B cell (primary cell): ENCODE results near the gene PACSIN1. TPM values are rescaled to one million over a fixed set of nuclear protein-coding genes. Genes with fewer than 3 reads are reported as not detected.

Experiments
- ATAC-seq: fragments of 200-7000 bp; cut with Tn5 transposase; one replicate; pipeline ENCODE4 v1.10.0; 2021; ENCODE audit warnings: low read depth, mild to moderate bottlenecking, moderate number of reproducible peaks, moderate library complexity
- CTCF ChIA-PET: fragments of 350-600 bp; sonication (Branson Sonifier 250); formaldehyde crosslinking; loops from one replicate; lab custom pipeline; 2021; ENCODE audit warnings: antibody characterized with exemption, inconsistent platforms; lab: Charles Lee
- POLR2A ChIA-PET: fragments of 350-600 bp; sonication (Branson Sonifier 250); formaldehyde crosslinking; loops from one replicate; lab custom pipeline; 2021; ENCODE audit warnings: antibody characterized with exemption; lab: Charles Lee
- DNase-seq: peaks from one replicate; pipeline ENCODE4 v3.0.0; 2013
- H2AFZ ChIP-seq: 2 replicates; pipeline ENCODE4 v1.6.1; 2012; ENCODE audit warnings: mild to moderate bottlenecking, low read depth, low read length; ENCODE audit not compliant: insufficient read depth, poor library complexity, severe bottlenecking
- H3K27ac ChIP-seq, 2 donors: 1 replicate in 1 of 2; 2 replicates in 1 of 2; pipeline ENCODE4 v1.5.1; 2012 to 2013; ENCODE audit warnings: low read length in 2 of 2, mild to moderate bottlenecking in 2 of 2, moderate library complexity in 1 of 2
- H3K27me3 ChIP-seq, 4 experiments: fragments of 200-600 bp in 1 of 4; sonication (generic) in 1 of 4; replicated peaks in 1 of 4; 1 replicate in 2 of 4; 2 replicates in 2 of 4; pipeline versions ENCODE4 v1.6.1 to v1.7.0; 2013 to 2016; ENCODE audit warnings: low read length in 3 of 4, mild to moderate bottlenecking in 2 of 4, mixed read lengths in 1 of 4, moderate library complexity in 1 of 4; ENCODE audit not compliant: insufficient read depth in 4 of 4, control insufficient read depth in 3 of 4; ENCODE audit errors: control extremely low read depth in 1 of 4
- H3K36me3 ChIP-seq, 2 experiments: replicated peaks in 1 of 2; 1 replicate in 1 of 2; 2 replicates in 1 of 2; pipeline versions ENCODE4 v1.6.1 to v1.7.1; 2013; ENCODE audit warnings: low read length in 1 of 2; ENCODE audit not compliant: insufficient read depth in 2 of 2, control insufficient read depth in 1 of 2; ENCODE audit errors: control extremely low read depth in 1 of 2, extremely low read depth in 1 of 2
- H3K4me1 ChIP-seq, 2 donors: fragments of 200-600 bp in 1 of 2; sonication (generic) in 1 of 2; 1 replicate in 1 of 2; 2 replicates in 1 of 2; pipeline versions ENCODE4 v1.5.1 to v1.6.1; 2013 to 2017; ENCODE audit warnings: low read length in 2 of 2; ENCODE audit not compliant: control insufficient read depth in 2 of 2, insufficient read depth in 2 of 2
- H3K4me2 ChIP-seq: replicated peaks from 2 replicates; pipeline ENCODE3; 2012; ENCODE audit warnings: mild to moderate bottlenecking, low read depth, low read length; ENCODE audit not compliant: poor library complexity, severe bottlenecking
- H3K4me3 ChIP-seq, 5 experiments: fragments of 200-600 bp in 1 of 5; sonication (generic) in 1 of 5; 1 replicate in 3 of 5; 2 replicates in 2 of 5; pipeline versions ENCODE4 v1.5.1 to v1.7.0; 2011 to 2016; ENCODE audit warnings: low read length in 4 of 5, mild to moderate bottlenecking in 4 of 5, low read depth in 2 of 5, control low read depth in 1 of 5, moderate library complexity in 1 of 5; ENCODE audit not compliant: insufficient read depth in 1 of 5; ENCODE audit errors: control extremely low read depth in 1 of 5, extremely low read depth in 1 of 5
- H3K79me2 ChIP-seq: fragments of 200-600 bp; sonication (generic); one replicate; pipeline ENCODE4 v1.6.0; 2016; ENCODE audit warnings: low read length; ENCODE audit not compliant: control insufficient read depth, insufficient read depth
- H3K9ac ChIP-seq: fragments of 200-600 bp; sonication (generic); 2 replicates; pipeline ENCODE4 v1.6.1; 2017; ENCODE audit warnings: mild to moderate bottlenecking, low read length, moderate library complexity
- H3K9me3 ChIP-seq, 3 donors: one replicate each; pipeline versions ENCODE4 v1.6.1 to v1.7.1; 2013; ENCODE audit warnings: low read length in 2 of 3; ENCODE audit not compliant: control insufficient read depth in 2 of 3, insufficient read depth in 1 of 3; ENCODE audit errors: control extremely low read depth in 1 of 3
- H4K20me1 ChIP-seq: 2 replicates; pipeline ENCODE4 v1.6.0; 2012; ENCODE audit warnings: mild to moderate bottlenecking, low read length; ENCODE audit not compliant: insufficient read depth, control insufficient read depth, poor library complexity, severe bottlenecking
- H3K27ac Mint-ChIP-seq: one replicate; pipeline ENCODE4 v1.8.0; 2021; ENCODE audit warnings: mixed read lengths
- H3K27me3 Mint-ChIP-seq: one replicate; pipeline ENCODE4 v1.8.0; 2021; ENCODE audit warnings: mixed read lengths
- H3K4me1 Mint-ChIP-seq: one replicate; pipeline ENCODE4 v1.8.0; 2021; ENCODE audit warnings: mixed read lengths
- H3K4me3 Mint-ChIP-seq: one replicate; pipeline ENCODE4 v1.8.0; 2021; ENCODE audit warnings: mixed read lengths
- H3K9me3 Mint-ChIP-seq: one replicate; pipeline ENCODE4 v1.8.0; 2022; ENCODE audit warnings: mixed read lengths; ENCODE audit not compliant: insufficient read depth
- CTCF ChIP-seq: fragments of 200-600 bp; IDR thresholded peaks from one replicate; pipeline ENCODE4 v1.8.0; 2022; ENCODE audit warnings: antibody characterized with exemption, mild to moderate bottlenecking
- EZH2 ChIP-seq: IDR thresholded peaks from 2 replicates; pipeline ENCODE4 v1.6.1; 2012; ENCODE audit warnings: borderline replicate concordance, low read depth, mild to moderate bottlenecking, moderate library complexity, low read length; ENCODE audit not compliant: insufficient read depth, poor library complexity, severe bottlenecking
- WGBS: methylation state at CpG from one replicate; pipeline ENCODE4 v1.1.5; 2013; ENCODE audit warnings: missing lambda C conversion rate; ENCODE audit not compliant: insufficient coverage; 5-methylcytosine and 5-hydroxymethylcytosine counted together
- intact Hi-C: fragments of 100-400 bp; cut with micrococcal nuclease; formaldehyde crosslinking; loops from one replicate; pipeline ENCODE4 v1.10.0; 2022
- polyA plus RNA-seq: library from polyadenylated mRNA; depleted of rRNA; stranded (reverse); fragments of >200 nt; gene quantifications from 2 replicates; pipeline ENCODE4 v1.2.3, GENCODE V29; 2012
- total RNA-seq, 2 donors: library from RNA; stranded (reverse); fragments of 120-200 nt in 1 of 2; gene quantifications; 1 replicate in 1 of 2; 2 replicates in 1 of 2; pipeline versions ENCODE4 v1.2.3 to v1.2.4, GENCODE V29; 2013 to 2022

The PACSIN1 gene
- total and polyA plus RNA-seq, 2 donors (not counting 1 experiment from before 2014, with no cell fraction given), result 0.18 to 0.20 TPM

- CTCF ChIA-PET, result interaction anchor here (0.8 to 8.9 kb wide), 15 partner anchors 8 to 780 kb away, joined by 3 to 178 read pairs (median 5); partner anchors contain the start of gene BLTP3A
- Histone ChIP-seq H3K4me2 (no peak overlapping the region), H3K36me3 (no peaks in the 10 kb centered on the region), H3K4me3 (no peak overlapping the region), H3K79me2 (no peaks in the 10 kb centered on the region), H3K27me3 (peaks cover 0 to 24% (median 7%) of the 10 kb centered on the region in 4 experiments), H3K9me3 (peaks cover 0 to 6% (median 0%) of the 10 kb centered on the region in 3 donors), H4K20me1 (no peaks in the 10 kb centered on the region), H3K27ac (no peak overlapping the region), H3K4me1 (peaks cover 7 to 8% of the 10 kb centered on the region in 2 donors), H3K9ac (no peak overlapping the region), H2AFZ (no peak overlapping the region)
- WGBS, result 91% methylated on average over 3 of the region's 5 CpGs
- TF ChIP-seq CTCF (no peak), EZH2 (no peak)
- Mint-ChIP-seq H3K9me3 (no peaks in the 10 kb centered on the region), H3K27ac (no peak overlapping the region), H3K27me3 (peaks cover 17% of the 10 kb centered on the region), H3K4me3 (no peak overlapping the region), H3K4me1 (peaks cover 8% of the 10 kb centered on the region)
- intact Hi-C loops, result loop anchor here (1.0 kb wide), 1 partner anchor 148 kb away; no protein-coding TSS in a partner anchor
- ATAC-seq, result no peak
- no peak for DNase-seq
- POLR2A ChIA-PET, result no interaction called here
Observed at GRCh38 chr6:34460796-34461507, 4.9 kb upstream of the PACSIN1 start.

GRCh38 chr6:34462010-34462409 is 3.9 kb upstream of the PACSIN1 start:
- H3K27me3 Mint-ChIP-seq, result peaks cover 17% of the 10 kb centered on the region
- Histone ChIP-seq H3K79me2 (no peaks in the 10 kb centered on the region), H3K27me3 (peaks cover 0 to 28% (median 7%) of the 10 kb centered on the region in 4 experiments), H4K20me1 (no peaks in the 10 kb centered on the region), H3K36me3 (no peaks in the 10 kb centered on the region), H3K4me2 (no peak overlapping the region), H3K9ac (no peak overlapping the region), H3K27ac (no peak overlapping the region), H3K4me1 (peaks cover 10 to 13% of the 10 kb centered on the region in 2 donors), H3K4me3 (no peak overlapping the region), H2AFZ (no peak overlapping the region), H3K9me3 (peaks cover 0 to 6% (median 0%) of the 10 kb centered on the region in 3 donors)
- intact Hi-C loops, result no loop called here
- ATAC-seq (no peak), DNase-seq (no peak)
- POLR2A ChIA-PET, result no interaction called here
- no peaks in the 10 kb centered on the region for H3K9me3 Mint-ChIP-seq
- TF ChIP-seq CTCF (no peak), EZH2 (no peak)
- no peak overlapping the region for H3K4me3 Mint-ChIP-seq
- CTCF ChIA-PET, result interaction anchor here (0.7 to 8.9 kb wide), 7 partner anchors 131 to 678 kb away, joined by 3 to 178 read pairs (median 3); no protein-coding TSS in a partner anchor
- H3K27ac Mint-ChIP-seq, result no peak overlapping the region
- peaks cover 15% of the 10 kb centered on the region for H3K4me1 Mint-ChIP-seq
- WGBS, result 97% methylated on average over 3 of the region's 6 CpGs
